ENCODE results near the gene DENND2D. TPM values are rescaled to one million over a fixed set of nuclear protein-coding genes. Genes with fewer than 3 reads are reported as not detected.
"Not testable (repeated sequence)": the region's sequence is repeated elsewhere in the genome, so short reads cannot be mapped to it uniquely, and the experiment has no call there.

The DENND2D gene
- total RNA-seq, 2 experiments from 2014 or later: 293 to 299 TPM

- peak overlapping the region; percentile 77 for H3K4me3 Mint-ChIP-seq
- H3K27me3 Mint-ChIP-seq: no peaks in the 10 kb centered on the region
- peaks cover 8% of the 10 kb centered on the region for H3K36me3 Mint-ChIP-seq
- peak overlapping the region; percentile 91 for H3K27ac Mint-ChIP-seq
- ATAC-seq (ENCODE audit: low read depth) (no peak), DNase-seq (no peak)
- POLR2A ChIA-PET: interaction anchor here (0.6 to 12.1 kb wide), 9 partner anchors 9 to 432 kb away, joined by 3 to 948 read pairs (median 5); partner anchors contain the start of genes CD53, CEPT1, CHI3L2 and DENND2D
- peaks cover 89% of the 10 kb centered on the region for H3K4me1 Mint-ChIP-seq
- no peaks in the 10 kb centered on the region for H3K9me3 Mint-ChIP-seq
These were observed 18.5 kb upstream of the DENND2D start for GRCh38 chr1:111218701-111219556.

- peak overlapping the region; percentile 89 for H3K27ac Mint-ChIP-seq
- H3K27me3 Mint-ChIP-seq: no peaks in the 10 kb centered on the region
These were observed 16.9 kb upstream of the DENND2D start for GRCh38 chr1:111217183-111217910.

GRCh38 chr1:111216751-111217150, 16.3 kb upstream of the DENND2D start:
- peak overlapping the region; percentile 84 for H3K4me3 Mint-ChIP-seq
- H3K4me1 Mint-ChIP-seq: peaks cover 87% of the 10 kb centered on the region
- DNase-seq (no peak), ATAC-seq (ENCODE audit: low read depth) (no peak)
- POLR2A ChIA-PET: interaction anchor here (0.6 to 12.1 kb wide), 5 partner anchors 9 to 129 kb away, joined by 3 to 948 read pairs (median 10); partner anchors contain the start of genes CHI3L2 and DENND2D
- peak overlapping the region; percentile 89 for H3K27ac Mint-ChIP-seq
- H3K36me3 Mint-ChIP-seq: peaks cover 8% of the 10 kb centered on the region
- H3K27me3 Mint-ChIP-seq: no peaks in the 10 kb centered on the region
- no peaks in the 10 kb centered on the region for H3K9me3 Mint-ChIP-seq

More at GRCh38 chr1:111217183-111217910, 16.9 kb upstream of the DENND2D start:
- Mint-ChIP-seq H3K36me3 (peaks cover 8% of the 10 kb centered on the region), H3K9me3 (no peaks in the 10 kb centered on the region), H3K4me3 (peak overlapping the region; percentile 84), H3K4me1 (peaks cover 92% of the 10 kb centered on the region)
- ATAC-seq (ENCODE audit: low read depth): no peak
- POLR2A ChIA-PET: interaction anchor here (0.6 to 12.1 kb wide), 5 partner anchors 10 to 375 kb away, joined by 3 to 948 read pairs (median 5); partner anchors contain the start of genes CHI3L2 and DENND2D
- DNase-seq: no peak

- H3K36me3 Mint-ChIP-seq; DNase-seq; H3K27me3 Mint-ChIP-seq; ATAC-seq (ENCODE audit: low read depth); H3K9me3 Mint-ChIP-seq: not testable (repeated sequence)
- Mint-ChIP-seq H3K27ac (peak overlapping the region; percentile 89), H3K4me3 (peak overlapping the region; percentile 84), H3K4me1 (peaks cover 74% of the 10 kb centered on the region)
- POLR2A ChIA-PET: interaction anchor here (0.6 to 12.1 kb wide), 16 partner anchors 8 to 1404 kb away, joined by 3 to 948 read pairs (median 5); partner anchors contain the start of genes CEPT1, CHI3L2, DENND2D and DRAM2
These were observed 14.8 kb upstream of the DENND2D start for GRCh38 chr1:111215285-111215684.

- Mint-ChIP-seq H3K27me3 (no peaks in the 10 kb centered on the region), H3K4me1 (peaks cover 72% of the 10 kb centered on the region), H3K9me3 (no peaks in the 10 kb centered on the region), H3K27ac (peak overlapping the region; percentile 89), H3K36me3 (peaks cover 6% of the 10 kb centered on the region), H3K4me3 (peak overlapping the region; percentile 84)
- ATAC-seq (ENCODE audit: low read depth) (peak; percentile 48), DNase-seq (peak; percentile 68)
- POLR2A ChIA-PET: interaction anchor here (0.6 to 12.1 kb wide), 16 partner anchors 8 to 428 kb away, joined by 3 to 948 read pairs (median 4); partner anchors contain the start of genes CEPT1, CHI3L2, DENND2D and DRAM2
These were observed 14.4 kb upstream of the DENND2D start for GRCh38 chr1:111214884-111215283.

- Mint-ChIP-seq H3K4me3 (peak overlapping the region; percentile 84), H3K4me1 (peaks cover 70% of the 10 kb centered on the region), H3K27ac (peak overlapping the region; percentile 89), H3K9me3 (no peaks in the 10 kb centered on the region), H3K36me3 (peaks cover 6% of the 10 kb centered on the region), H3K27me3 (no peaks in the 10 kb centered on the region)
- ATAC-seq (ENCODE audit: low read depth) (peak; percentile 3), DNase-seq (peak; percentile 43)
- POLR2A ChIA-PET: interaction anchor here (0.7 to 12.1 kb wide), 12 partner anchors 8 to 580 kb away, joined by 3 to 948 read pairs (median 7); partner anchors contain the start of genes CEPT1, CHI3L2 and DENND2D
These were observed 13.8 kb upstream of the DENND2D start for GRCh38 chr1:111214074-111214801.

- POLR2A ChIA-PET: interaction anchor here (1.2 to 12.1 kb wide), 5 partner anchors 14 to 338 kb away, joined by 3 to 948 read pairs (median 18); partner anchors contain the start of genes CEPT1, CHI3L2 and DENND2D
These were observed 13.0 kb upstream of the DENND2D start for GRCh38 chr1:111213412-111213811.

GRCh38 chr1:111212634-111213335, 12.3 kb upstream of the DENND2D start:
- Mint-ChIP-seq H3K36me3 (peaks cover 4% of the 10 kb centered on the region), H3K4me3 (peak overlapping the region; percentile 84), H3K27ac (peak overlapping the region; percentile 89), H3K9me3 (no peaks in the 10 kb centered on the region), H3K27me3 (no peaks in the 10 kb centered on the region), H3K4me1 (peaks cover 69% of the 10 kb centered on the region)
- no peak for ATAC-seq (ENCODE audit: low read depth)
- no peak for DNase-seq
- POLR2A ChIA-PET: interaction anchor here (12.1 kb wide), 1 partner anchor 15 kb away, joined by 948 read pairs; the partner anchor contains the start of gene DENND2D

More at GRCh38 chr1:111213412-111213811, 13.0 kb upstream of the DENND2D start:
- no peak for DNase-seq
- ATAC-seq (ENCODE audit: low read depth): no peak
- Mint-ChIP-seq H3K27me3 (no peaks in the 10 kb centered on the region), H3K9me3 (no peaks in the 10 kb centered on the region), H3K4me1 (peaks cover 71% of the 10 kb centered on the region), H3K4me3 (peak overlapping the region; percentile 84), H3K27ac (peak overlapping the region; percentile 89), H3K36me3 (peaks cover 7% of the 10 kb centered on the region)

GRCh38 chr1:111211921-111212320, 11.5 kb upstream of the DENND2D start:
- DNase-seq (no peak), ATAC-seq (ENCODE audit: low read depth) (no peak)
- Mint-ChIP-seq H3K27me3 (no peaks in the 10 kb centered on the region), H3K4me3 (no peak overlapping the region), H3K9me3 (no peaks in the 10 kb centered on the region), H3K36me3 (peaks cover 3% of the 10 kb centered on the region), H3K27ac (no peak overlapping the region), H3K4me1 (peaks cover 66% of the 10 kb centered on the region)
- POLR2A ChIA-PET: interaction anchor here (1.5 to 12.1 kb wide), 2 partner anchors 12 to 14 kb away, joined by 6 to 948 read pairs; partner anchors contain the start of gene DENND2D

- Mint-ChIP-seq H3K27me3 (no peaks in the 10 kb centered on the region), H3K4me1 (peaks cover 62% of the 10 kb centered on the region), H3K9me3 (no peaks in the 10 kb centered on the region), H3K4me3 (no peak overlapping the region), H3K27ac (no peak overlapping the region), H3K36me3 (peaks cover 6% of the 10 kb centered on the region)
- ATAC-seq (ENCODE audit: low read depth): no peak
- POLR2A ChIA-PET: interaction anchor here (1.1 kb wide), 1 partner anchor 10 kb away, joined by 3 read pairs; no protein-coding TSS in a partner anchor
- DNase-seq: no peak
These were observed 9.2 kb upstream of the DENND2D start for GRCh38 chr1:111209622-111210021.

- Mint-ChIP-seq H3K36me3 (peaks cover 6% of the 10 kb centered on the region), H3K4me1 (peaks cover 57% of the 10 kb centered on the region), H3K4me3 (no peak overlapping the region), H3K27me3 (no peaks in the 10 kb centered on the region), H3K9me3 (no peaks in the 10 kb centered on the region), H3K27ac (no peak overlapping the region)
- ATAC-seq (ENCODE audit: low read depth): no peak
- DNase-seq: no peak
- POLR2A ChIA-PET: interaction anchor here (1.1 kb wide), 1 partner anchor 9 kb away, joined by 3 read pairs; no protein-coding TSS in a partner anchor
These were observed 8.5 kb upstream of the DENND2D start for GRCh38 chr1:111208921-111209320.

- DNase-seq: no peak
- Mint-ChIP-seq H3K4me1 (peaks cover 54% of the 10 kb centered on the region), H3K36me3 (peaks cover 8% of the 10 kb centered on the region), H3K27me3 (no peaks in the 10 kb centered on the region), H3K27ac (peak overlapping the region; percentile 18), H3K4me3 (peak overlapping the region; percentile 15), H3K9me3 (no peaks in the 10 kb centered on the region)
- POLR2A ChIA-PET: interaction anchor here (1.2 kb wide), 1 partner anchor 9 kb away, joined by 4 read pairs; no protein-coding TSS in a partner anchor
- ATAC-seq (ENCODE audit: low read depth): no peak
These were observed 5.2 kb upstream of the DENND2D start for GRCh38 chr1:111205714-111206050.
